CD8-positive, alpha-beta memory T cell (primary cell): ENCODE results near the gene PPIE. TPM values are rescaled to one million over a fixed set of nuclear protein-coding genes. Genes with fewer than 3 reads are reported as not detected.
A peak's percentile ranks its signal among the peaks of the same experiment; 100 is the strongest.

Experiments
- CTCF ChIA-PET: fragments of 350-600 bp; sonication (Branson Sonifier 250); formaldehyde crosslinking; loops from one replicate; lab custom pipeline; 2021; ENCODE audit warnings: antibody characterized with exemption; lab: Charles Lee
- POLR2A ChIA-PET: fragments of 350-600 bp; sonication (Branson Sonifier 250); formaldehyde crosslinking; loops from one replicate; lab custom pipeline; 2021; ENCODE audit warnings: antibody characterized with exemption; lab: Charles Lee
- DNase-seq, 5 donors: peaks; one replicate each; pipeline versions ENCODE4 v3.0.0 to v3.0.0-alpha.2; 2020 to 2022; ENCODE audit warnings: mixed read lengths in 1 of 5
- H3K27ac ChIP-seq: one replicate; pipeline ENCODE4 v1.7.0; 2013; ENCODE audit warnings: low read depth, mild to moderate bottlenecking, low read length, moderate library complexity
- H3K27me3 ChIP-seq: 2 replicates; pipeline ENCODE4 v1.7.0; 2013; ENCODE audit warnings: low read length, mild to moderate bottlenecking; ENCODE audit not compliant: insufficient read depth, poor library complexity, severe bottlenecking
- H3K36me3 ChIP-seq: 2 replicates; pipeline ENCODE4 v1.7.0; 2013; ENCODE audit warnings: mild to moderate bottlenecking, low read length, moderate library complexity; ENCODE audit not compliant: insufficient read depth
- H3K4me1 ChIP-seq: 2 replicates; pipeline ENCODE4 v1.7.0; 2013; ENCODE audit warnings: mild to moderate bottlenecking, low read length, moderate library complexity; ENCODE audit not compliant: insufficient read depth
- H3K4me3 ChIP-seq: 2 replicates; pipeline ENCODE4 v1.7.0; 2013; ENCODE audit warnings: mild to moderate bottlenecking, low read length
- H3K9me3 ChIP-seq: 2 replicates; pipeline ENCODE4 v1.7.0; 2013; ENCODE audit warnings: mild to moderate bottlenecking, low read length
- H3K27ac Mint-ChIP-seq, 8 donors: one replicate each; pipeline ENCODE4 v1.8.0; 2020 to 2021; ENCODE audit warnings: mixed read lengths in 8 of 8, mild to moderate bottlenecking in 6 of 8, inconsistent platforms in 3 of 8, moderate library complexity in 3 of 8
- H3K27me3 Mint-ChIP-seq, 2 donors: one replicate each; pipeline ENCODE4 v1.8.0; 2020 to 2021; ENCODE audit warnings: mixed read lengths in 2 of 2, mild to moderate bottlenecking in 1 of 2, moderate library complexity in 1 of 2
- H3K36me3 Mint-ChIP-seq, 3 donors: one replicate each; pipeline ENCODE4 v1.8.0; 2020 to 2021; ENCODE audit warnings: mixed read lengths in 3 of 3, inconsistent platforms in 1 of 3, mild to moderate bottlenecking in 1 of 3
- H3K4me1 Mint-ChIP-seq, 3 donors: one replicate each; pipeline ENCODE4 v1.8.0; 2020 to 2021; ENCODE audit warnings: mixed read lengths in 3 of 3, inconsistent platforms in 1 of 3, mild to moderate bottlenecking in 1 of 3
- H3K4me3 Mint-ChIP-seq, 7 donors: one replicate each; pipeline ENCODE4 v1.8.0; 2020 to 2021; ENCODE audit warnings: mixed read lengths in 7 of 7, mild to moderate bottlenecking in 6 of 7, moderate library complexity in 4 of 7, inconsistent platforms in 2 of 7
- H3K9me3 Mint-ChIP-seq, 5 donors: one replicate each; pipeline ENCODE4 v1.8.0; 2020 to 2022; ENCODE audit warnings: mixed read lengths in 5 of 5, mild to moderate bottlenecking in 3 of 5, moderate library complexity in 2 of 5, inconsistent platforms in 1 of 5
- polyA plus RNA-seq: library from polyadenylated mRNA; unstranded; fragments of 300-500 nt; fragmentation: Illumina TruSeq; gene quantifications from one replicate; pipeline ENCODE4 v1.2.3, GENCODE V29; 2021
- total RNA-seq, 2 experiments: library from RNA; stranded (reverse); gene quantifications; one replicate each; pipeline ENCODE4 v1.2.3, GENCODE V29; 2021

PPIE gene
- total and polyA plus RNA-seq, 3 experiments from 2014 or later = 61.2 to 78.3 (median 65.2) TPM

GRCh38 chr1:39692152-39693074 lies 46.3 kb upstream of the PPIE start:
- ChIA-PET CTCF (interaction anchor here (0.8 to 3.0 kb wide), 6 partner anchors 9 to 117 kb away, joined by 3 to 20 read pairs (median 4); partner anchors contain the start of gene NT5C1A), POLR2A (interaction anchor here (0.6 to 2.0 kb wide), 6 partner anchors 11 to 1836 kb away, joined by 3 to 12 read pairs (median 5); partner anchors contain the start of genes NT5C1A and PPIE)

GRCh38 chr1:39694026-39694425 lies 44.7 kb upstream of the PPIE start:
- Mint-ChIP-seq H3K4me1 (peaks cover 13 to 41% (median 23%) of the 10 kb centered on the region in 3 donors), H3K27me3 (peaks cover 5 to 17% of the 10 kb centered on the region in 2 donors), H3K36me3 (no peaks in the 10 kb centered on the region), H3K27ac (peak overlapping the region in 2 of 8 donors; percentile 9 to 69), H3K9me3 (no peaks in the 10 kb centered on the region), H3K4me3 (peak overlapping the region in 1 of 7 donors; percentile 65)
- DNase-seq = no peak
- Histone ChIP-seq H3K9me3 (no peaks in the 10 kb centered on the region), H3K27me3 (peaks cover 17% of the 10 kb centered on the region), H3K4me1 (peaks cover 18% of the 10 kb centered on the region), H3K4me3 (no peak overlapping the region), H3K27ac (no peak overlapping the region), H3K36me3 (no peaks in the 10 kb centered on the region)
- ChIA-PET CTCF (interaction anchor here (1.2 kb wide), 1 partner anchor 8 kb away, joined by 3 read pairs; no protein-coding TSS in a partner anchor), POLR2A (no interaction called here)

More at GRCh38 chr1:39692152-39693074, 46.3 kb upstream of the PPIE start:
- no peaks in the 10 kb centered on the region for H3K9me3 ChIP-seq
- H3K27me3 ChIP-seq = peaks cover 17% of the 10 kb centered on the region
- H3K9me3 Mint-ChIP-seq = no peaks in the 10 kb centered on the region
- peak overlapping the region; percentile 75 to 89 (median 80) for H3K4me3 Mint-ChIP-seq
- H3K27ac ChIP-seq = no peak overlapping the region
- H3K4me1 Mint-ChIP-seq = peaks cover 14 to 50% (median 23%) of the 10 kb centered on the region in 3 donors
- H3K4me1 ChIP-seq = peaks cover 18% of the 10 kb centered on the region
- peaks cover 0 to 1% (median under 1%) of the 10 kb centered on the region in 3 donors for H3K36me3 Mint-ChIP-seq
- peak overlapping the region in 7 of 8 donors; percentile 51 to 87 (median 74) for H3K27ac Mint-ChIP-seq
- peak overlapping the region; percentile 78 for H3K4me3 ChIP-seq
- H3K36me3 ChIP-seq = no peaks in the 10 kb centered on the region
- DNase-seq = peak in 3 of 5 donors; percentile 13 to 61 (median 35)
- peaks cover 5 to 29% of the 10 kb centered on the region in 2 donors for H3K27me3 Mint-ChIP-seq

- Mint-ChIP-seq H3K27me3 (peaks cover 5 to 9% of the 10 kb centered on the region in 2 donors), H3K36me3 (no peaks in the 10 kb centered on the region), H3K4me1 (peaks cover 10 to 32% (median 20%) of the 10 kb centered on the region in 3 donors), H3K27ac (no peak overlapping the region), H3K4me3 (no peak overlapping the region), H3K9me3 (no peaks in the 10 kb centered on the region)
- peaks cover 11% of the 10 kb centered on the region for H3K4me1 ChIP-seq
- H3K27me3 ChIP-seq = peaks cover 11% of the 10 kb centered on the region
- no peak for DNase-seq
- ChIA-PET POLR2A (no interaction called here), CTCF (no interaction called here)
- no peaks in the 10 kb centered on the region for H3K9me3 ChIP-seq
- no peak overlapping the region for H3K27ac ChIP-seq
- H3K36me3 ChIP-seq = no peaks in the 10 kb centered on the region
- no peak overlapping the region for H3K4me3 ChIP-seq
Observed at GRCh38 chr1:39695016-39695415, 43.7 kb upstream of the PPIE start.

GRCh38 chr1:39696448-39696847 lies 42.2 kb upstream of the PPIE start:
- POLR2A ChIA-PET = no interaction called here
- Mint-ChIP-seq H3K27me3 (peaks cover 1 to 5% of the 10 kb centered on the region in 2 donors), H3K36me3 (no peaks in the 10 kb centered on the region), H3K27ac (no peak overlapping the region), H3K4me3 (no peak overlapping the region), H3K9me3 (no peaks in the 10 kb centered on the region), H3K4me1 (peaks cover 0 to 19% (median 7%) of the 10 kb centered on the region in 3 donors)
- Histone ChIP-seq H3K27me3 (peaks cover 3% of the 10 kb centered on the region), H3K27ac (no peak overlapping the region), H3K4me1 (no peaks in the 10 kb centered on the region), H3K4me3 (no peak overlapping the region), H3K9me3 (no peaks in the 10 kb centered on the region), H3K36me3 (no peaks in the 10 kb centered on the region)
- no peak for DNase-seq
- CTCF ChIA-PET = no interaction called here

- peaks cover 3% of the 10 kb centered on the region for H3K27me3 ChIP-seq
- no peak overlapping the region for H3K4me3 Mint-ChIP-seq
- POLR2A ChIA-PET = no interaction called here
- CTCF ChIA-PET = interaction anchor here (1.2 kb wide), 1 partner anchor 12 kb away, joined by 3 read pairs; no protein-coding TSS in a partner anchor
- H3K4me3 ChIP-seq = no peak overlapping the region
- DNase-seq = no peak
- H3K27ac ChIP-seq = no peak overlapping the region
- H3K36me3 Mint-ChIP-seq = no peaks in the 10 kb centered on the region
- H3K4me1 Mint-ChIP-seq = peaks cover 0 to 6% (median 0%) of the 10 kb centered on the region in 3 donors
- no peaks in the 10 kb centered on the region for H3K9me3 ChIP-seq
- no peak overlapping the region for H3K27ac Mint-ChIP-seq
- no peaks in the 10 kb centered on the region for H3K36me3 ChIP-seq
- no peaks in the 10 kb centered on the region for H3K4me1 ChIP-seq
- no peaks in the 10 kb centered on the region for H3K9me3 Mint-ChIP-seq
- H3K27me3 Mint-ChIP-seq = peaks cover 0 to 5% of the 10 kb centered on the region in 2 donors
Observed at GRCh38 chr1:39698568-39698967, 40.1 kb upstream of the PPIE start.

GRCh38 chr1:39699419-39699818 lies 39.3 kb upstream of the PPIE start:
- H3K4me3 ChIP-seq = no peak overlapping the region
- CTCF ChIA-PET = interaction anchor here (0.8 to 1.2 kb wide), 3 partner anchors 11 to 27 kb away, joined by 3 read pairs; partner anchors contain the start of gene NT5C1A
- no peaks in the 10 kb centered on the region for H3K9me3 Mint-ChIP-seq
- H3K4me3 Mint-ChIP-seq = no peak overlapping the region
- H3K9me3 ChIP-seq = no peaks in the 10 kb centered on the region
- H3K27me3 ChIP-seq = peaks cover 3% of the 10 kb centered on the region
- no peak overlapping the region for H3K27ac ChIP-seq
- POLR2A ChIA-PET = no interaction called here
- peak overlapping the region in 1 of 8 donors; percentile 50 for H3K27ac Mint-ChIP-seq
- H3K4me1 Mint-ChIP-seq = peaks cover 0 to 1% (median 0%) of the 10 kb centered on the region in 3 donors
- H3K27me3 Mint-ChIP-seq = peaks cover 0 to 5% of the 10 kb centered on the region in 2 donors
- no peak for DNase-seq
- no peaks in the 10 kb centered on the region for H3K36me3 ChIP-seq
- no peaks in the 10 kb centered on the region for H3K4me1 ChIP-seq
- H3K36me3 Mint-ChIP-seq = no peaks in the 10 kb centered on the region

- H3K4me1 ChIP-seq = no peaks in the 10 kb centered on the region
- no peaks in the 10 kb centered on the region for H3K36me3 Mint-ChIP-seq
- H3K27me3 ChIP-seq = peaks cover 2% of the 10 kb centered on the region
- H3K9me3 ChIP-seq = no peaks in the 10 kb centered on the region
- H3K4me1 Mint-ChIP-seq = no peaks in the 10 kb centered on the region
- H3K27ac ChIP-seq = no peak overlapping the region
- H3K27ac Mint-ChIP-seq = no peak overlapping the region
- no peak overlapping the region for H3K4me3 ChIP-seq
- H3K9me3 Mint-ChIP-seq = no peaks in the 10 kb centered on the region
- no peak overlapping the region for H3K4me3 Mint-ChIP-seq
- POLR2A ChIA-PET = no interaction called here
- DNase-seq = no peak
- peaks cover 0 to 5% of the 10 kb centered on the region in 2 donors for H3K27me3 Mint-ChIP-seq
- CTCF ChIA-PET = interaction anchor here (0.8 kb wide), 1 partner anchor 28 kb away, joined by 3 read pairs; the partner anchor contains the start of gene NT5C1A
- H3K36me3 ChIP-seq = no peaks in the 10 kb centered on the region
Observed at GRCh38 chr1:39700348-39700747, 38.3 kb upstream of the PPIE start.
